Measurements from ENCODE around the gene MDN1. TPM values are rescaled to one million over a fixed set of nuclear protein-coding genes. Genes with fewer than 3 reads are reported as not detected.
A peak's percentile ranks its signal among the peaks of the same experiment; 100 is the strongest.

Gene MDN1
- polyA plus RNA-seq (2011; rRNA removed) = 20.5 and 32.5 TPM in 2 replicates
- 5.3 and 6.1 TPM in 2 replicates for polyA plus RNA-seq (2012; cell fraction: cytosol; rRNA removed)
- 14.1 and 22.9 TPM in 2 replicates for polyA plus RNA-seq (2012; cell fraction: nucleus; rRNA removed)
- polyA plus RNA-seq (2017; fragmentation: RNase III; extraction: RNeasy Plus Mini Kit Qiagen cat#74134 plus additional on column Dnase treatment) = 6.4 to 8.1 TPM (median 7.9 TPM) in 3 replicates
- polyA minus RNA-seq (2011; rRNA and poly(A)+ RNA removed) = 29.6 and 30.6 TPM in 2 replicates

GRCh38 chr6:89819336-89820130 is at the start of gene MDN1:
MDN1 (minus strand) TSS chr6:89819794; CDS start chr6:89819607, 187 bp downstream.
- Histone ChIP-seq H3K27ac (peak within 1 kb of the TSS; percentile 80 to 91), H3K4me1 (peaks cover 16% of the 10 kb centered on the region), H3K4me3 (peak within 1 kb of the TSS; percentile 69), H3K9me3 (no peaks in the 10 kb centered on the region), H3K4me2 (peak within 1 kb of the TSS; percentile 70)
- ATAC-seq (peak; percentile 99), FAIRE-seq (no peak), DNase-seq (ENCODE audit: low read depth in 1 of 2, low spot score in 1 of 2) (peak; percentile 78 to 92)
- ChIA-PET CTCF (interaction anchor here (0.5 to 1.6 kb wide), 4 partner anchors 9 to 69 kb away, joined by 3 to 4 read pairs (median 3); no protein-coding TSS in a partner anchor), POLR2A (interaction anchor here (0.5 to 1.9 kb wide), 3 partner anchors 10 to 463 kb away, joined by 3 to 31 read pairs (median 6); partner anchors contain the start of gene CASP8AP2)
- under 1% methylated on average over 45 of the region's 65 CpGs for WGBS (ENCODE audit: missing lambda C conversion rate)
- TF ChIP-seq MAX (IDR thresholded peaks at IDR 0.05) (peak; percentile 98), BCL3 (IDR thresholded peaks at IDR 0.05) (peak; percentile 62; the same call in 1 of the 3 replicates), RARB (CRISPR knock-in tag; IDR thresholded peaks at IDR 0.05) (no peak), SREBF2 (IDR thresholded peaks at IDR 0.05) (no peak), TP53 (CRISPR knock-in tag; IDR thresholded peaks at IDR 0.05) (no peak), E2F6 (IDR thresholded peaks at IDR 0.05; ENCODE audit: borderline replicate concordance, low read depth) (peak; percentile 91), EHMT2 (IDR thresholded peaks at IDR 0.05; ENCODE audit: low read depth) (no peak), HES2 (IDR thresholded peaks at IDR 0.05) (no peak), BHLHE40 (IDR thresholded peaks at IDR 0.05; ENCODE audit: low read depth, low read length) (no peak), EP300 (IDR thresholded peaks at IDR 0.05) (no peak), CHD2 (IDR thresholded peaks at IDR 0.05; ENCODE audit: low read length, partially characterized antibody) (no peak), HOXB5 (CRISPR knock-in tag; IDR thresholded peaks at IDR 0.05) (no peak), JUN (IDR thresholded peaks at IDR 0.05) (peak in 1 of 2 experiments; percentile 71; a peak in 2 of 5 replicates), PHF8 (IDR thresholded peaks at IDR 0.05; ENCODE audit: borderline replicate concordance, low read depth) (peak; percentile 65), HDAC2 (IDR thresholded peaks at IDR 0.05) (no peak), SMC3 (IDR thresholded peaks at IDR 0.05) (no peak), NR3C1 (IDR thresholded peaks at IDR 0.05) (no peak), USF2 (IDR thresholded peaks at IDR 0.05) (peak; percentile 81), KDM5A (IDR thresholded peaks at IDR 0.05) (no peak), HMGXB4 (CRISPR knock-in tag; IDR thresholded peaks at IDR 0.05; ENCODE audit: borderline replicate concordance) (no peak), CHD4 (IDR thresholded peaks at IDR 0.05; ENCODE audit: borderline replicate concordance) (no peak), POLR2A (IDR thresholded peaks at IDR 0.05; ENCODE audit: low read length) (peak; percentile 85), CTCF (IDR thresholded peaks at IDR 0.05) (no peak), ZC3H11A (IDR thresholded peaks at IDR 0.05) (no peak), CEBPB (IDR thresholded peaks at IDR 0.05) (no peak), POLR2AphosphoS2 (conservative IDR thresholded peaks at IDR 0.05; ENCODE audit: low read length) (no peak), TFCP2L1 (CRISPR knock-in tag; IDR thresholded peaks at IDR 0.05) (0 out of 2 replicates have a peak, but pooled peaks have one; percentile 29), RAD21 (conservative IDR thresholded peaks at IDR 0.05 in 1 of 2, IDR thresholded peaks at IDR 0.05 in 1 of 2) (no peak), ELK1 (IDR thresholded peaks at IDR 0.05; ENCODE audit: low read depth, low read length) (no peak), EHF (CRISPR knock-in tag; IDR thresholded peaks at IDR 0.05) (no peak), ZSCAN20 (CRISPR knock-in tag; IDR thresholded peaks at IDR 0.05) (no peak), CBX8 (IDR thresholded peaks at IDR 0.05) (no peak), NFE2L2 (conservative IDR thresholded peaks at IDR 0.05; ENCODE audit: low read length) (no peak)

Measured in A549 (cell line).